CD4-positive, alpha-beta T cell treated with Interleukin-17A for 4 hours (primary cell): ENCODE measurements around the gene OPA1.

ENCODE experiments used
- DNase-seq: peaks from one replicate; pipeline ENCODE4 v3.0.0-alpha.2; 2020; ENCODE audit warnings: mixed read lengths

Gene OPA1, protein sequence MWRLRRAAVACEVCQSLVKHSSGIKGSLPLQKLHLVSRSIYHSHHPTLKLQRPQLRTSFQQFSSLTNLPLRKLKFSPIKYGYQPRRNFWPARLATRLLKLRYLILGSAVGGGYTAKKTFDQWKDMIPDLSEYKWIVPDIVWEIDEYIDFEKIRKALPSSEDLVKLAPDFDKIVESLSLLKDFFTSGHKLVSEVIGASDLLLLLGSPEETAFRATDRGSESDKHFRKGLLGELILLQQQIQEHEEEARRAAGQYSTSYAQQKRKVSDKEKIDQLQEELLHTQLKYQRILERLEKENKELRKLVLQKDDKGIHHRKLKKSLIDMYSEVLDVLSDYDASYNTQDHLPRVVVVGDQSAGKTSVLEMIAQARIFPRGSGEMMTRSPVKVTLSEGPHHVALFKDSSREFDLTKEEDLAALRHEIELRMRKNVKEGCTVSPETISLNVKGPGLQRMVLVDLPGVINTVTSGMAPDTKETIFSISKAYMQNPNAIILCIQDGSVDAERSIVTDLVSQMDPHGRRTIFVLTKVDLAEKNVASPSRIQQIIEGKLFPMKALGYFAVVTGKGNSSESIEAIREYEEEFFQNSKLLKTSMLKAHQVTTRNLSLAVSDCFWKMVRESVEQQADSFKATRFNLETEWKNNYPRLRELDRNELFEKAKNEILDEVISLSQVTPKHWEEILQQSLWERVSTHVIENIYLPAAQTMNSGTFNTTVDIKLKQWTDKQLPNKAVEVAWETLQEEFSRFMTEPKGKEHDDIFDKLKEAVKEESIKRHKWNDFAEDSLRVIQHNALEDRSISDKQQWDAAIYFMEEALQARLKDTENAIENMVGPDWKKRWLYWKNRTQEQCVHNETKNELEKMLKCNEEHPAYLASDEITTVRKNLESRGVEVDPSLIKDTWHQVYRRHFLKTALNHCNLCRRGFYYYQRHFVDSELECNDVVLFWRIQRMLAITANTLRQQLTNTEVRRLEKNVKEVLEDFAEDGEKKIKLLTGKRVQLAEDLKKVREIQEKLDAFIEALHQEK

DNA sequence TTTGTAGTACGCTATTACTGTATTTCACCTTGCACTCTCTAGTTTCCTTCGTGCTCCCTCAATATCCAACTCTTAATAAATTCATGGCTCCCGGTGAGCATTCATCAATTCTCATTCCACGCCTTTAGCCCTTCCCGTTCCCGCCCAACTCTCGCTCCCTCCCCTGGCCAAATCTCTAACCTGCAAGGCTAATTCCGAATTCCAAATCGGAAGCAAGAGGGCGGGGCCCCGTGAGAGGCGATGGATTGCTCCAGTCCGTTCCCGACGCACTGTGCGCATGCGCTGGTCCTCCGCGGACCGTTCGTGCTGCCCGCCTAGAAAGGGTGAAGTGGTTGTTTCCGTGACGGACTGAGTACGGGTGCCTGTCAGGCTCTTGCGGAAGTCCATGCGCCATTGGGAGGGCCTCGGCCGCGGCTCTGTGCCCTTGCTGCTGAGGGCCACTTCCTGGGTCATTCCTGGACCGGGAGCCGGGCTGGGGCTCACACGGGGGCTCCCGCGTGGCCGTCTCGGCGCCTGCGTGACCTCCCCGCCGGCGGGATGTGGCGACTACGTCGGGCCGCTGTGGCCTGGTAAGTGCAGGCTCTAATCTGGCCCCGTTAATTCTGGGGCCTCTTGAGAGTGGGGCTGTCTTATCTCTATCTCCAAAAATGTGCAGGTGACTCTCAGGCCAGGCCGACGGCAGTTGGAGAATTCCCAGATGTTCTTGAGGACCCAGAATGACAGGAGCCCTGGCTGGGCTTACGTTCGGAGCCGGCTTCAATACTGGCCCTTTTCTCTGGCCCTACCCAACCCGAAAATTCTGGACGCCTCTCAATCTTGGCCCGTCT lies at the start of gene OPA1:
Gene OPA1, plus strand, starts transcription at position 368 of the 827 bp plus-strand sequence. Its CDS starts 170 bp downstream, at position 538.
- peak; percentile 90 for DNase-seq

DNA sequence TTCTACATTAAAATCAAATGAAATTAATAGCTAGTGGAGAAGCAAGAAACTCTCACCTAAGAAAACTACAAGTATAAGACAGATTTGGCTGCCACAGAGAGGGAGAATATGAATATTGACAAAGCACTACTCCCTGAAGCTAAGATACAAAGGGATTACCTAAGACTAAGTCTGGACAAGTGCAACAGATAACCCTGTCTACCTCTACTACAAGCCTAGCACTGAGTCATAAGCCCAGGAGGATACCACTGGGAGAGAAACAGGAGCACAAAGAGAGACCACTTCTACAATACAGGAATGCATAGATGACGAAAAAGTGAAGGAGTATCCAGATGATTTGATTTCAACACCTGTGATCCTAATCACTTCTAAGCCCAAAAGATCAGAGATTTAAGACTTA lies 48.7 kb upstream of the OPA1 start:
- DNase-seq, result no peak

DNA sequence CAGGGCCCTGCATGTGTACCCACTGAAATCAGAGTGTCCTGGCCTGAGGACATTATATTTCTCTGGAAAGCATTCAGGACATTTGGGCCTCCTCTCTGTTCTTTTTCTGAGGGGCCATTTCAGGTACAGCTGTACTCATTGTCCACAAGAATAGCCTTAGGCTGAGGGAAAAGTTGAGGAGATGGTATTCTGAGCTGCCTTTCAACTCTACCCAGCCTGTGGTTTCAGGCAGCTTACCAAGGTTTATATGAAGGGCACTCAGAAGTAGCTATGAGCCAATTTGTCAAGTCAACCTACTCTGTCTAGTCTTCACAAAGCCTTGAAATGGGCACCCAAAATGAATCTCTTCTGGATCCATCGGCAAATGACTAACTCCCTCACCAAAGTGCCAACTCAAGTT lies 47.7 kb upstream of the OPA1 start:
- DNase-seq, result no peak

DNA sequence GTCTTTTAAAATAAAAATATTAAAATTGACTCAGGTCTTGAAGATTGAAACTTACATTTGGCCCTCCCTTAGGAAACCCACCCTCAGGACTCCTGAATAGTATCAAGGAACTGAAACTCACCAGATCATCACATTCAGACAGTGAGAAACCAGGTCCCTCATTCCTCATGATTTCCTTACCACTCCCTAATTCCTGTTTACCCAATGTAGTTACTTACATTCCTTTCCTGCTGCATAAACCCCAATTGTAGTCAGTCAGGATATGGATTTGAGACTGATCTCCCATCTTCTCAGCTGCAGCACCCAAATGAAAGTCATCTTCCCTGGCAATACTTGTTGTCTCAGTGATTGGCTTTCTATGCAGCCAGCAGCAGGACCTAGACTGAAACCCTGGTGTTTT lies 46.9 kb upstream of the OPA1 start:
- DNase-seq, result no peak

DNA sequence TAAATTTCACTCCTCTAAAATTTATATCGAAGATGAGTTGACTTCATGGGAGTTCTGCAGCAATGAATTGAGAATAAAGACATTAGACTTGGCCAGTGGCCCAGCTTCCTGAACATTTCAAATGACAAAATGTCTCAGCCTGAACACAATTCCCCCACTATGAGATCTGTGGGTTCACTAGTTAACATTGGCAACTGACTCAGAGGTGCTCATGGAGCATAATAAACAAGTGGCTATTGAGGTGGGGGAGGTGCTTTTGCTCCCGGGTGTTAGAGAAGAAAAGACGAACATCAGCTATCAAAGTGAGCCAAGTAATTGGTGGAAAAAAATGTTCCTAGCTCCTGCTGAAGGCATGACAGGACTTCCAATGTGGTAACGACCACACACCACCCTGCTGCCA lies 44.6 kb upstream of the OPA1 start:
- DNase-seq, result no peak

DNA sequence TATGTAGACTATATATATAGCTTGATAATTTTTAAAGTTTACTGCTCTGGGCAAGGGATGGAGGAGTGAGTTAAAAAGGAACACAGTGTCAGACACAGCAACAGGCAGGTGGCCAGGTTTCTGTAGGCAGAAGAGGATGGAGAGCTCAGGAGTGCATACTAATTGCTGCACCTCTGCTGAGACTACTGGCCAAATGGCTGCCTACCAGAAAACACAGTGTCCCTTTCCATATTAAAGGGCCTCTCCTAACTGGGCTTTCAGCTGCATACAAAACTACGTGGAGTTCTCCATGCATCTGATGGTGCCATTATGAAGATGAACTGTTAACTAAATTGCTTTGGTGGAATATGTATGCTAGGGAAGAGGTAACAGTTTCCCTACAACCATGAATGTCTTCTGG lies 40.1 kb upstream of the OPA1 start:
- no peak for DNase-seq

DNA sequence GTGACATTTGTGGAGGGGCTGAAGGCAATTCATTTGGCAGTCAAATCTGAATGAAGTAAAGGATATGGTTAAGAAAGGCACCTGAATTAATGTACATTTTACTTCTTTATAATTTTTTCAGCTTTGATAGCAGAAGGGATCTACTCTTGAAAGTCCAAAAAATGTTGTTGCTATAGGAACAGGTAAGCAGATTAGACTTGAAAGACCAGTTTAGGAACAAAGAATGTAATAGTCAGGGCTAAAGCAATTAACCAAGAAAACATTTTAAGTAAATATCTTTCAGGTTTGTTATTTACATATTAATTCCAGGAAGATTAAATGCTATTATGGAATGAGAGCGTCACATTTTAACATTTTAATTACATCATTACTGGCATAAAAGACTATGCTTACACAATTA lies 39.4 kb upstream of the OPA1 start:
- DNase-seq, result no peak

DNA sequence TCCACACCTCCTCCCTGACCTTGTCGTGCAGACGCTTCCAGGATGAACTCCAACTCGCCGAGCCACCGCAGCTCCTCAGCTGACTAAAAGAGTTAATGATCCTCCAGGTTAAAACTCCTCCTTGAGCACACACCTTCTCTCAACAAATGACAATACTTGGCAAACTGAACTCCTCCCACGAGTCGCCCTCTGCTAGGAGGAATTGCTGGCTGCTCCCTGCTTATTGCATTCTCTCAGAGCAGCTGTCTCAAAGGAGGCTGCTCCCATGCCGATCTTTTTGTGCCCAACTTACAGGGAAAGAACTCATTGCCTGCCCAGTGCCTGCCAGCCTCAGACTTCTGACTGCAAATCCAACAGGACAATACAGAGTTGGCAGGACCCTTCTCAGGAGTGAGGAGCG lies 38.2 kb upstream of the OPA1 start, which contains the start of gene ATP13A4:
Gene ATP13A4, minus strand, starts transcription at position 85 of the 400 bp plus-strand sequence. CDS start 96 bp downstream, outside the sequence.
- no peak for DNase-seq

DNA sequence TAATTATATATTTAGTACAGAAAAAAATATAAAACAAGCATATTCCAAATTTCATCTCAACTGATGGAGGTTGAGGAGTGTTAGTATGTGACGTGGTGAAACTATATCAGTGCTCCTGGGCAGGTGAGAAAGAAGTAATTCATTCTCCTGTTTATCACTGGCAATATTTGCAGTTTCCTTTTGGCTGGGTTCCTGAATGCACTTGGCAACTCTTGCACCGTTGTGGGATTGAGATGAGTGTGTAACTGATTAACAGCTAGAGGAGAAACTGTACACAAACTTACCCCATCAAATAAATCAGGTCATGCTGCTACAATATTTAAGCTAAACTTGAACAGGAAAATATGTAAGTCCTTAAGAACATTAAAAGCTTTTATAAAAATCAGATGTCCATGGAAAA lies 36.2 kb upstream of the OPA1 start:
- DNase-seq, result no peak

DNA sequence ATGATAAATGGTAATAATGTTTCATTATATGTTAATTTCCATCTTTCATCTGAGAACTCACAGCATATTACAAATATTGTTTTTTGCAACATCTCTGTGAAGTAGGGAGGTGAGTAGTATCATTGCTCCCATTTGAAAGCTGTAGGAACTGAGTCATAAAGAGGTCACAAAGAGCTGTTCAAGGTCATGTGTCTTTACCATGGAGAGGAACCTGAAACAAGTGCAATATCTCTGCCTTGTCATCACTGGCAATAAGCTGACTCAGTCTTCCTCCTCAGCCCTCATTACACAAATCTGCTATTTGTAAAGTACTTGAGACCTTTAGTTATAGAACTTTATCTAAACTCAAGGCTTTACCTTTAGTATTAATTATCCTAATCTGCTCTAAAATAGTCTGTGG lies 33.9 kb upstream of the OPA1 start:
- no peak for DNase-seq

DNA sequence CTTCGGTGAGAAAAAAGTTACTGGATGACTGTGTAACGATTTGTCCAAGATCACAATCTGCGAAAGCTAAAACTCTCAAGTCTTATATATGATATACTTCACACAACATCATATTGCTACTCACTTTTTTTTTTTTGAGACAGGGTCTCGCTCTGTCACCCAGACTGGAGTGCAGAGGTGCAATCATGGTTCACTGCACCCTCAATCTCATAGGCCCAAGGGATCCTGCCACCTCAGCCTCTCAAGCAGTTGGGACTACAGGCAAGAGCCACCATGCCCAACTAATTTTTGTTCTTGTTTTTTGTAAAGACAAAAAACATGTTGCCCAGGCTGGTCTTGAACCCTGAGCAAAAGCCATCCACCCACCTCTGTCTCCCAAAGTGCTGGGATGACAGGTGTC lies 32.9 kb upstream of the OPA1 start:
- DNase-seq, result no peak

DNA sequence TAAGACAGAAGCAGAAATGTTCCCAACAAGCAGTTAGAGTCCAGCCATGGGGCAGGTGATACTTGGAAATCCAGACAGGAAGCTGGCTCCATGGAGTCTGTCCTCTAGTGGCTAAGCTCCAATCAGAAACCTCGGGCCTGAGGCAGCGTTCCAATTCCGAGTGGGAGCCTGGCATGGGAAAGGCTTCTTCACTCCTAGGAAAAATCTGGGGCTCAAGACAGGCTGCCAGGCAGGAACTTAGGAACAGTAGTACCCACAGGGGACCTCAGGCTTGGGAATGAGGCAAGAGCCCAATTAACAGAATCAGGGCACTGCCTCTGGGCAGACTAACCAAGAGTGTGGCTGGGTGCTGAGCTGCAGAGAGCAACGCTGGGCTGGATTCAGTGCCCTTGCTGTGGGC lies 32.1 kb upstream of the OPA1 start:
- no peak for DNase-seq

DNA sequence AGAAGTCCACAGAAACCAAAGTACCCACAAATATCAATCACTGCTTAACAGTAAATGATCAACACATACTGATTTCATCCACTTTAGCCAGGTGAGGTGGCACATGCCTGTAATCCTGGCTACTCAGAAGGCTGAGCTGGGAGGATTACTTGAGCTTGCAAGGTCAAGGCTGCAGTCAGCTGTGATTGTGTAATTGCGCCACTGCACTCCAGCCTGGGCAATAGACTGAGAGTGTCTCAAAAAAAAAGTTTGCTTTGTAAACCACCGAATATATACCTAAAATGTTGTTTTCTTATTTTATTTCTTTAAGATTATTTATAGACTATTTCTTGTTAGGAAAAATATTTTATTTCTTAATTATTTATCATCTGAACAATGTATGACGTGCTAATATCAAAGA lies 29.6 kb upstream of the OPA1 start:
- no peak for DNase-seq

DNA sequence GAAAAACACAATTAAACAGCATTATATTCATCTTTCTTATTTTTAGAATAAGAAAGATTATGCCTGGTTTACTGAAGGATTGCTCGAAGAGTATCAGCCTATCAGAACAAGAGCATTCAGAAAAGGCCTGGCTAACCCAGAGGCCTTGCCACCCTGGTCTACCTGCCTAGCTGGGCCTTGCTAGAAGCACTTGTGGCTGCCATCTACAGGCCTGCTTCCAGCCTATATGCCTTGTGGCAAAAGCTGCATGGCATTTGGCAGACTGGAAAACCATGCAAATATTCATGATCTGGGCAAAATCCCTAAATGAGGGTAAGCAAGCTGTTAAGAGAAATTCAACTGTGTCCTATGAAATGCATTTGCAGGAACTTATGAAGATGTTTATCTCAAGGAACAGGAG lies 29.0 kb upstream of the OPA1 start:
- DNase-seq, result no peak

DNA sequence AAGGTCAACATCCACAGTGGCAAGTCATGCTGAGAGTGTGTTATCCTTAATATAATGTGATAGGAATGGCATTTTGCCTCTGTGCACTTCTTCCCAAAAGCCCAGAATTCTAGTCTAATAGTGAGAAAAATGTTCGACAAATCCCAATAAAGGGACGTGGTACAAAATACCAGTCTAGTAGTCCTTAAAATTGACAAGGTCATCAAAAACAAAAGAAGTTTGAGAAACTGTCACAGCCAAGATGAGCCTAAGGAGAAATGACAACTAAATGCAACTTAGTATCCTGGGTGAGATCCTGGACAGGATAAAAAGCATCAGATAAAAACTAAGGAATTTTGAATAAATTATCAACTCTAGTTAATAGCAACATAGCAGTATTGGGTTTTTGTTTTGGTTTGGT lies 23.9 kb upstream of the OPA1 start:
- DNase-seq, result no peak

DNA sequence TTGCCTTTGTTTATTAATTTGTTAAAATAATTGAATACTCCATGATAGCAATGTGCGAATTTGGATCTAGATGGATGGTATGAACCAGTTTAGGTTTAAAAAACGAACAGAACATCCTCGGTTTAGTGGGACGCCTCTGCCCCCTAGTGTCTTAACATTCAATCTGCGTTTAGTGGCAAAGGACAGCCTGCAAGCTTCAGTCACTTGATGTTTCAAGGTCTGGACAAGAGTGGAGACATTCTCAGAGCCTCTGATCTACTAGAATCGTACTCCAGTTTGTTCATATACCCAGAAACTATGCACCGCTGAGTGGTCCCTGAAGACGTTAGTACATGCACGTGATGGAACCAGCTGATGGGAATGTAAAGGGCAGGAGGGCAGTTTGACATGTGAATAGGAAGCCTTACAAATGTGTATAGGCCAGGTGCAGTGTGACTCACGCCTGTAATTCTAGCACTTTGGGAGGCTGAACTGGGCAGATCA lies 20.5 kb upstream of the OPA1 start:
- DNase-seq, result peak; percentile 52

DNA sequence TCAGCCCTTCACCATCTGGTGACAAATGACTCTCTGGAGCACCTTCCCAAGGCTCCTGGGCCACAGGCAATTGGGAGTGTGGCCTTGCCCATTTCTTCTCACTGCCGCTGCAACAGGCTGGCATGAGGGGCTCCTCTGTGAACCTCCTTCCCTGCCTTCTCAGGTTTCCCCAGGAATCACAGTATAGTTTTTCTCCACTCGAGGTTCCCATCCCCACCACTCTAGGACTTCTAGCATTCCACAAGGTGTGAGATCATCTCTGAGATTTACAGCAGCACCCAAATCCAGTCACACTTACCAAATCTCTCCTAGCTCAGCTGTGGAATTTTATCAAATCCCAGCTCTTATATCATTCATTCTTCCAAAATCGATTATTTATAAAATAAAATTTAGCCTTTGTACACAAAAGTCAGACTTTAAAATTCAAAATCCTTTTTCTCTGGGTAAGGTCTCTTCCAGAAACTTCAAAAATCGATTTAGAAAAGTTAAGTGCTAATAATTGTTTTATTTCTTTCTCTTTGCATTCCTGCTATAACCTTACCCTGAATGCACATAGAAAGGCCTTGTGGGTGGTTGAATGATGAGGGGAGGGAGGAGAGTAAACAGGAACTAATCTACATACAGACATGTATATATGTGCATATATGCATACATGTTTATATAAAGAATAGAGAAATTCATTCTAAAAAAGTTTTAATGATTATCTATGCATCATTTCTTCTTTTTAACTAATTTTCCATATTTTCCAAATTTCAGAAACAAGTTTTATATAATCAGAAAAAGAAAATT lies 19.4 kb upstream of the OPA1 start:
- DNase-seq, result no peak

DNA sequence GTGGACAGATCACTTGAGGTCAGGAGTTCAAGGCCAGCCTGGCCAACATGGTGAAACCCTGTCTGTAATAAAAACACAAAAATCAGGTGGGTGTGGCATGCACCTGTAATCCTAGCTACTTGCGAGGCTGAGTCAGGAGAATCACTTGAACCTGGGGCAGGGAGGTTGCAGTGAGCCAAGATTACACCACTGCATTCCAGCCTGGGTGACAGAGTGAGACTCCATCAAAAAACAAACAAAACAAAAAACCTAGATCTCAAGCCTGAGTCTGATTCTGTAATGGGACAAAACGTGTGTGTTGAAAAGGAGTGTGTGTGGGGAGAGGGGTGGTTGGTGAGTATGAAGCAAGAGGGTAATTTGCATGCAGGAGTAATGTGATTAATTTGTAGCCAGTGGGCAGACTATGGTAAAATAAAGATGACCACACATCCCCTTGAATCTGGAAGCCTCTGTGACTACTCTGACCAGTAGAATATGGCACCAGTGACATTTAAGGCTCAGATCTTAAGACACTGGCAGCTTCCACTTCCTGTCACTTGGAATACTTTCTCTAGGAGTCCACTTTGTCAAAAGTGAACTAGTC lies 18.4 kb upstream of the OPA1 start:
- DNase-seq, result no peak

DNA sequence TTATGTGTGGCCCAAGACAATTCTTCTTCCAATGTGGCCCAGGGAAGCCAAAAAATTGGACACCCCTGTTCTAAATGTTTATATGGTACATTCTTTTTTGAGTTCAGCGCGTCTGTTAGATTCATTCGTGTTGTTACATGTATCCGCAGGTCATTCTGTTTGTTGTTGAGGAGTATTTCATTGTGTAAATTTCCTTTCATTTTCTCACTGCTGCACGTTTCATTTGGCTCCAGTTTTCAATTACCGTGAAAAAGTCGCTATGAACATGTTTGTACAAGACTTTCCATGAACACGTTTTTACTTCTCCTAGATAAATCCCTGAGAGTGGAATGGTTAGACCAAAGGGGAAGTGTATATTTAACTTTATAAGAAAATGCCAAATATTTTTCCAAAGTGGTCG lies 7.5 kb upstream of the OPA1 start:
- no peak for DNase-seq

DNA sequence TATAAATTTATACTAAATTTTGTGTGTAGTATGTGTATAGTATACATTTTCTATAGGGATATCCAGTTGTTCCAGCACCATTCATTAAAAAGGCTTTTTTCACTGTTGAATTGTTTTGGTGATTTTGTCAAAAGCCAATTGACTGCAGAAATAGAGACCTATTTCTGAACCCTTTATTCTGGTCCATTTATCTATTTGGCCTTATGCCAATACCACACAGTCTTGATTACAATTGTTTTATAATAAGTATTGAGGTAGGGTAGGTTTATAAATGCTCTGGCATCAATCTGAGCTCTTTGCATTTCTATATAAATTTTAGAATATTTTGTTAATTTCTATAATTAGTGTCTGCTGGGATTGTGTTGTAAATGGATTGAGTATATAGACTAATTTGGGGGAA lies 6.5 kb upstream of the OPA1 start:
- no peak for DNase-seq

DNA sequence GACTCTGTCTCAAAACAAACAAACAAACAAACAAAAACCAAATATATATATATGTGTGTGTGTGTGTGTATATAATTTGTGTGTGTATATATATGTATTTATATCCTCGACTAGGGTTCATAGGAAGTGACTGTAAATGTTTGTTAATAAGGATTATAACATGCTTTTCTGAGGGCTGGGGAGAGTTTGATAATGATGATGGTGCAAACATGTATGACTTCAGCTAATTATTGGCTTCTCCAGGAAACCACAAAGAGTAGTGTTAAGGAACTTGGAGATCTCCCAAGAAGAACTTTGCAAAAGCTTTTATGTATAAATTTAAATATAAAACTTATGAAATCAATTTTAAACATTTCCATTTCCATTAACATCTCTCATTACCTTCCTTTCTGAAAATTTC lies 3.9 kb upstream of the OPA1 start:
- no peak for DNase-seq
